ENCODE data around the gene GPS2.
A peak's percentile ranks its signal among the peaks of the same experiment; 100 is the strongest.
"Not testable (repeated sequence)": the region's sequence is repeated elsewhere in the genome, so short reads cannot be mapped to it uniquely, and the experiment has no call there.

GPS2 gene

GRCh38 chr17:7314719-7315569 is at the start of gene GPS2:
Gene GPS2, minus strand, starts transcription at chr17:7315360. Its CDS starts 308 bp downstream, at chr17:7315052.
- peak; percentile 91 for DNase-seq (ENCODE audit: low spot score)

- no peak for DNase-seq (ENCODE audit: low spot score)
Measured at GRCh38 chr17:7363311-7363710, 48.2 kb upstream of the GPS2 start.

DNA sequence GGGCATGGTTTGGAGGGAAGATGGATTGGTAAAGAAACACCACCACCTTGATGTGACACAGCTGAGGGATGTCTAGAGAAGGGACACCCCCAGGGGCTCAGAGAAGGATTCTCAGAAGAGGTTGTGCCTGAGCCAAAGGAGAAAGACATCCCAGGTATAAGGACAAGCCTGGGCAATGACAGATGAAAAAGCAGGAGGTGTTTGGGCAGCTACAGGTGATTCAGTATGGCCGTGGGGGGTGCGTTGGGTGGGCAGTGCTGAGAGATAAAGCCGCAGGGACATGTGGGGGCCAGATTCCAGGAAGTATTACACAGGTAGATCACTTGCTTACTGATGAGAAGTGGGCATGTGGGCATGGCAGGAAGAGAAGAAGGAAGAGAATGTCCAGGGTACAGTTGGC is 46.7 kb upstream of the GPS2 start:
- no peak for DNase-seq (ENCODE audit: low spot score)

DNA sequence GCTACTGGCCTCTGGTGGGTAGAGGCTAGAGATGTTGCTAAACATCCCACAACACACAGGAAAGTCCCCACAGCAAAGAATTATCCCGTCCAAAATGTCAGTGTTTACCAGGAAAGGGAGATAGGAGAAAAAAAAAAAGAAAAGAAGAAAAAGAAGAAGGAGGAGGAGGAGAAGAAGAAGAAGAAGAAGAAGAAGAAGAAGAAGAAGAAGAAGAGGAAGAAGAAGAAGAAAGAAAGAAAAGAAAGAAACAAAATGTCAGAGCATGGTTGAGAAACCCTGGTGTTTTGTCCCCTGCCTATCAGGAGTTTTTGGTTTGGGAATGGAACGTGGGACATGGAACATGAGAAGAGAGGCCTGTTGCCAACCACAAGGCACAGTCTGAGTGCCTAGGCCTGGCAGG is 42.2 kb upstream of the GPS2 start:
- DNase-seq (ENCODE audit: low spot score), result no peak

- no peak for DNase-seq (ENCODE audit: low spot score)
Measured at GRCh38 chr17:7356756-7357155, 41.6 kb upstream of the GPS2 start.

DNA sequence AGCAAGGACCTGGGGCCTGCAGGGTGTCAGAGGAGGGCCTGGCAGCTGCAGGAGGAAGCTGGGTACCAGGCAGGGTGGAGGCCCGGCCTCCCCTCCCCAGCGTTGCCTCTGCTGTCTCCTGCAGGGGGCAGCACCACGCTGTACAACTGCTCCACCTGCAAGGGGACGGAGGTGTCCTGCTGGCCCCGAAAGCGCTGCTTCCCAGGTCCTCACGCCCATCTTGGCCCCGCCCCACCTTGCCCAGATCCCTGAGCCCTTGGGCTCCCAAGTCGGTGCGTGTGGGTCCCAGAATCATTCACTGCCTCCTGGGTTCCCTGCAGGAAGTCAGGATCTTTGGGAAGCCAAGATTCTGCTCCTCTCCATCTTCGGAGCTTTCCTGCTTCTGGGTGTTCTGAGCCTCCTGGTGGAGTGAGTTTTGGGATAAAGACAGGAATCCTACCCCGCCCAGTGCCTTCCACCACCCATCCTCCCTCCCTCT is 41.0 kb upstream of the GPS2 start:
- peak; percentile 87 for DNase-seq (ENCODE audit: low spot score)

DNA sequence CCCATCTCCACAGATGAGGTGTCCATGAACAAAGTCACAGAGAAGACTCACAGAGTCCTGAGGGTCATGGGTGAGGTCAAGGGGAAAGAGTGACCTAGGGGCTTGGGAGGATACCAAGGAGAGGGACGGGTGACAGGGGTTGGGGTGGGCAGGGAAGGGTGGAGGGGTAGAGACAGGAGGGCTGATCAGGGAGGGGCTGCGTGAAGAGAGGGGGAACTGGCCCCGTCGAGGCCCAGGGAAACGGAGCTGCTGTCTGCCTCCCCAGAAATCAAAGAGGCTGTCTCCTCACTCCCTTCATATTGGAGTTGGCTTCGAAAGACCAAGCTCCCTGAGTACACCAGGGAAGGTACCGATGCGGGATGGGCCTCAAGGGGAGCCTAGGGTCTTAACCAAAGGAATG is 40.4 kb upstream of the GPS2 start:
- no peak for DNase-seq (ENCODE audit: low spot score)

GRCh38 chr17:7355053-7355452 is 39.9 kb upstream of the GPS2 start, which contains the start of gene TMEM95:
Gene TMEM95, plus strand, starts transcription at chr17:7355156. Its CDS starts 49 bp downstream, at chr17:7355205.
- peak; percentile 35 for DNase-seq (ENCODE audit: low spot score)

GRCh38 chr17:7354262-7354843 is 39.2 kb upstream of the GPS2 start:
- peak; percentile 73 for DNase-seq (ENCODE audit: low spot score)

DNA sequence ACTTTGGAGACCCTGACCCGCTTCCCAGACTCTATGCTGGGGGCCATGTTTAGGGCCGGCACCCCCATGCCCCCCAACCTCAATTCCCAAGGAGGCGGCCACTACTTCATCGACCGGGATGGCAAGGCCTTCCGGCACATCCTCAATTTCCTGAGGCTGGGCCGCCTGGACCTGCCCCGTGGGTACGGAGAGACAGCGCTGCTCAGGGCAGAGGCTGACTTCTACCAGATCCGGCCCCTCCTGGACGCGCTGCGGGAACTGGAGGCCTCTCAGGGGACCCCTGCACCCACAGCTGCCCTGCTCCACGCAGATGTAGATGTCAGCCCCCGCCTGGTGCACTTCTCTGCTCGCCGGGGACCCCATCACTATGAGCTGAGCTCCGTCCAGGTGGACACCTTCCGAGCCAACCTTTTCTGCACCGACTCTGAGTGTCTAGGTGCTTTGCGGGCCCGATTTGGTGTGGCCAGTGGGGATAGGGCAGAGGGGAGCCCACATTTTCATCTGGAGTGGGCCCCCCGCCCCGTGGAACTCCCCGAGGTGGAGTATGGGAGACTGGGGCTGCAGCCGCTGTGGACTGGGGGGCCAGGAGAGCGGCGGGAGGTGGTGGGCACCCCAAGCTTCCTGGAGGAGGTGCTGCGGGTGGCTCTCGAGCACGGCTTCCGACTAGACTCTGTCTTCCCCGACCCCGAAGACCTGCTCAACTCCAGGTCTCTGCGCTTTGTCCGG is 37.9 kb upstream of the GPS2 start:
- no peak for DNase-seq (ENCODE audit: low spot score)

GRCh38 chr17:7352503-7352889 is 37.3 kb upstream of the GPS2 start:
- DNase-seq (ENCODE audit: low spot score), result no peak

- DNase-seq (ENCODE audit: low spot score), result peak; percentile 99
Measured at GRCh38 chr17:7351665-7352502, 36.7 kb upstream of the GPS2 start, which contains the start of gene KCTD11. Gene KCTD11, plus strand, starts transcription at chr17:7352162.

GRCh38 chr17:7348478-7349242 is 33.5 kb upstream of the GPS2 start:
- no peak for DNase-seq (ENCODE audit: low spot score)

- no peak for DNase-seq (ENCODE audit: low spot score)
Measured at GRCh38 chr17:7347630-7348477, 32.7 kb upstream of the GPS2 start.

DNA sequence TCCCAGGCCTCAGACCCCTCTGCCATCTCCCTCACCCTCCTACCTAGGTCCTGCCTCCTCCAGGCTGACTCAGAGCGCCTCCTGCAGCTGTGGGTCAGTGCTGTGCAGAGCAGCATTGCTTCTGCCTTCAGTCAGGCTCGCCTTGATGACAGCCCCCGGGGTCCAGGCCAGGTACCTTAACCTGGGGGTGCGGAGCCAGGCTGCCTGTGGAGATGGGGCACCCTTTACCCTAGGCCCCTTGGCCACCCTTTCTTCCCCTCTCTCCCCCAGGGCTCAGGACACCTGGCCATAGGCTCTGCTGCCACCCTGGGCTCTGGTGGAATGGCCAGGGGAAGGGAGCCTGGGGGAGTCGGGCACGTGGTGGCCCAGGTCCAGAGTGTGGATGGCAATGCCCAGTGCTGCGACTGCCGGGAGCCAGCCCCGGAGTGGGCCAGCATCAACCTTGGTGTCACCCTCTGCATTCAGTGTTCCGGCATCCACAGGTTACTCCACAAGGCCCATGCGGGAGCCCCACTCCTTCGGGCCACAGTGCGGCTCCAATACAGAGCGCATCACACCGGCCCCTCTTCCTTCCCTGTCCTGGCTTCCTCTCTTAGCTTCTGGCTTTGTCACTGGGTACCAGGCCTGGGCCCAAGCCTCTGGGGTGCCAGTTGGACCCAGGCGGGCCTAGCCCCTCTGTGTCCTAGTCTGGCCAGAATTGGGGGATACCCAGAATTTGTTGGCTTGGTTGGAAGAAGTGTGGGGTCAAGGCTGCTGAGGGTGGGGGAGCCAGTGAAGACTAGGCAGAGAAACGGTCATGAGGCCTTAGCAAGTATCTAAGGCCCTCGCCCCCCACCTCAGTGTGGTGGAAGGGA is 31.8 kb upstream of the GPS2 start:
- DNase-seq (ENCODE audit: low spot score), result no peak

GRCh38 chr17:7343250-7343649 is 28.1 kb upstream of the GPS2 start:
- DNase-seq (ENCODE audit: low spot score), result no peak

DNA sequence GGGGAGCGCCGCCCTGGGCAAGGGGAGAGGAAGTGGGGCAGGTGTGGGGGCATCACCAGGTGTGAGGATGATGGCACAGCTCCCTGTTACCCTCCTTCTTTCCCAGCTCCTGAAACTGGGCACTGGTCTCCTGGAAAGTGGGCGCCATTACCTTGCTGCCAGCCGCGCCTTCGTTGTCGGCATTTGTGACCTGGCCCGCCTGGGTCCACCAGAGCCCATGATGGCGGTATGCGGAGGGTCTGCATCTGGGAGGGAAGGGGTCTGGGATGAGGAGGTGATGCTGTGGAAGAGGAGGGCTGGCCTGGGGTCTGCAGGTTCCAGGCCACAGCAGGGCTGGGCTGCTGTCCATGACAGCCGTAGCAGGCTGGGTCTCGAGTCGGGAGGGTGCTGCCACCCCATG is 26.7 kb upstream of the GPS2 start:
- no peak for DNase-seq (ENCODE audit: low spot score)

- no peak for DNase-seq (ENCODE audit: low spot score)
Measured at GRCh38 chr17:7340179-7340578, 25.0 kb upstream of the GPS2 start.

GRCh38 chr17:7337600-7337999 is 22.4 kb upstream of the GPS2 start:
- DNase-seq (ENCODE audit: low spot score), result not testable (repeated sequence)
